IMR-90 (cell line): ENCODE results near the gene RUFY4. TPM values are rescaled to one million over a fixed set of nuclear protein-coding genes. Genes with fewer than 3 reads are reported as not detected.

Experiments used
- ATAC-seq: fragments of 200-7000 bp; cut with Tn5 transposase; 2 replicates; pipeline ENCODE4 v1.9.1; 2020; ENCODE audit warnings: low read depth, mild to moderate bottlenecking, moderate library complexity
- BruUV-seq: library from RNA; stranded (reverse); fragments of 400-500 nt; replicated peaks from 2 replicates; lab custom pipeline; 2021; lab: Mats Ljungman, UMichigan
- CTCF ChIA-PET: fragments of 300-600 bp; formaldehyde crosslinking; extraction: SDS; loops from one replicate; lab custom pipeline; 2021; ENCODE audit warnings: antibody characterized with exemption; lab: Yijun Ruan, JAX
- POLR2A ChIA-PET: fragments of 300-600 bp; sonication (Branson Sonifier 250); formaldehyde crosslinking; loops from one replicate; lab custom pipeline; 2022; ENCODE audit warnings: antibody characterized with exemption; ENCODE audit not compliant: unreplicated experiment; lab: Charles Lee
- DNase-seq: peaks from one replicate; pipeline ENCODE4 v3.0.0; 2013
- H2AFZ ChIP-seq: replicated peaks from 2 replicates; pipeline ENCODE3; 2013; ENCODE audit warnings: low read length, mild to moderate bottlenecking; ENCODE audit not compliant: poor library complexity
- H2AK5ac ChIP-seq: 2 replicates; pipeline ENCODE4 v1.6.1; 2013; ENCODE audit warnings: low read depth, low read length, inconsistent platforms
- H2AK9ac ChIP-seq: replicated peaks from 2 replicates; pipeline ENCODE3; 2013; ENCODE audit warnings: mild to moderate bottlenecking, low read depth, low read length, moderate library complexity; ENCODE audit not compliant: poor library complexity
- H2BK120ac ChIP-seq: 2 replicates; pipeline ENCODE4 v1.6.1; 2013; ENCODE audit warnings: low read depth, low read length, inconsistent platforms
- H2BK15ac ChIP-seq: 3 replicates; pipeline ENCODE4 v1.6.1; 2013; ENCODE audit warnings: low read depth, low read length, inconsistent platforms
- H2BK20ac ChIP-seq: 2 replicates; pipeline ENCODE4 v1.6.1; 2013; ENCODE audit warnings: low read depth, mild to moderate bottlenecking, inconsistent platforms, low read length, moderate library complexity
- H2BK5ac ChIP-seq: 2 replicates; pipeline ENCODE4 v1.6.1; 2013; ENCODE audit warnings: mild to moderate bottlenecking, low read depth, low read length, inconsistent platforms; ENCODE audit not compliant: poor library complexity, severe bottlenecking
- H3K14ac ChIP-seq: replicated peaks from 2 replicates; pipeline ENCODE4 v1.6.1; 2013; ENCODE audit warnings: low read depth, low read length, inconsistent platforms
- H3K18ac ChIP-seq: 2 replicates; pipeline ENCODE4 v1.6.1; 2013; ENCODE audit warnings: low read depth, low read length, control low read depth
- H3K23ac ChIP-seq: 2 replicates; pipeline ENCODE4 v1.6.1; 2013; ENCODE audit warnings: low read depth, low read length, inconsistent platforms
- H3K27ac ChIP-seq: 2 replicates; pipeline ENCODE4 v1.5.1; 2013; ENCODE audit warnings: mild to moderate bottlenecking, control low read depth, low read length; ENCODE audit not compliant: insufficient read depth
- H3K27me3 ChIP-seq: 2 replicates; pipeline ENCODE4 v1.6.1; 2013; ENCODE audit warnings: low read length; ENCODE audit not compliant: control insufficient read depth, insufficient read depth
- H3K36me3 ChIP-seq: 2 replicates; pipeline ENCODE4 v1.6.1; 2013; ENCODE audit warnings: low read length, mixed read lengths; ENCODE audit not compliant: control insufficient read depth, insufficient read depth
- H3K4ac ChIP-seq: 2 replicates; pipeline ENCODE4 v1.6.1; 2013; ENCODE audit warnings: low read depth, low read length, inconsistent platforms
- H3K4me1 ChIP-seq: 2 replicates; pipeline ENCODE4 v1.6.1; 2013; ENCODE audit warnings: low read length, mixed read lengths; ENCODE audit not compliant: control insufficient read depth, insufficient read depth
- H3K4me2 ChIP-seq: 2 replicates; pipeline ENCODE4 v1.6.1; 2013; ENCODE audit warnings: low read depth, mild to moderate bottlenecking, control low read depth, low read length, moderate library complexity
- H3K4me3 ChIP-seq: 2 replicates; pipeline ENCODE4 v1.5.1; 2013; ENCODE audit warnings: low read depth, mild to moderate bottlenecking, control low read depth, low read length, moderate library complexity; ENCODE audit not compliant: insufficient read depth
- H3K56ac ChIP-seq: 2 replicates; pipeline ENCODE4 v1.6.1; 2013; ENCODE audit warnings: low read length, inconsistent platforms; ENCODE audit not compliant: insufficient read depth; ENCODE audit errors: extremely low read depth
- H3K79me1 ChIP-seq, 2 experiments: 2 replicates each; pipeline ENCODE4 v1.6.1; 2013; ENCODE audit warnings: low read length in 2 of 2, inconsistent platforms in 1 of 2, low read depth in 1 of 2
- H3K9ac ChIP-seq: 2 replicates; pipeline ENCODE4 v1.6.1; 2013; ENCODE audit warnings: low read depth, low read length, control low read depth
- H3K9me1 ChIP-seq: 2 replicates; pipeline ENCODE4 v1.6.1; 2013; ENCODE audit warnings: low read length, inconsistent platforms; ENCODE audit not compliant: insufficient read depth
- H3K9me3 ChIP-seq: 2 replicates; pipeline ENCODE4 v1.6.1; 2013; ENCODE audit warnings: low read length; ENCODE audit not compliant: control insufficient read depth, insufficient read depth
- H4K20me1 ChIP-seq: 2 replicates; pipeline ENCODE4 v1.6.1; 2013; ENCODE audit warnings: low read length, inconsistent platforms; ENCODE audit not compliant: insufficient read depth
- H4K5ac ChIP-seq: 2 replicates; pipeline ENCODE4 v1.6.1; 2013; ENCODE audit warnings: mild to moderate bottlenecking, low read depth, low read length, control low read depth
- H4K8ac ChIP-seq, 2 experiments: 2 replicates each; pipeline ENCODE4 v1.6.1; 2013; ENCODE audit warnings: low read depth in 2 of 2, low read length in 2 of 2, control low read depth in 1 of 2, inconsistent platforms in 1 of 2
- H4K91ac ChIP-seq: 2 replicates; pipeline ENCODE4 v1.6.1; 2013; ENCODE audit warnings: low read depth, low read length, inconsistent platforms; ENCODE audit not compliant: insufficient read depth
- BHLHE40 ChIP-seq: fragments of 150-350 bp; IDR thresholded peaks from 2 replicates; pipeline ENCODE4 v1.6.1; 2016; ENCODE audit warnings: mild to moderate bottlenecking, low read depth, low read length
- CHD1 ChIP-seq: IDR thresholded peaks from 2 replicates; pipeline ENCODE4 v1.6.1; 2012; ENCODE audit warnings: low read depth, low read length, improper control_type of control experiment
- FOS ChIP-seq: fragments of 150-350 bp; IDR thresholded peaks from 2 replicates; pipeline ENCODE4 v1.6.1; 2016; ENCODE audit warnings: low read depth, low read length
- MAFK ChIP-seq: IDR thresholded peaks from 2 replicates; pipeline ENCODE4 v1.6.1; 2012; ENCODE audit warnings: low read depth, low read length, improper control_type of control experiment
- MXI1 ChIP-seq: IDR thresholded peaks from 2 replicates; pipeline ENCODE4 v1.6.1; 2012; ENCODE audit warnings: low read depth, mild to moderate bottlenecking, low read length, moderate library complexity, borderline replicate concordance
- NFE2L2 ChIP-seq: fragments of 150-350 bp; IDR thresholded peaks from 2 replicates; pipeline ENCODE4 v1.6.1; 2016; ENCODE audit warnings: low read depth, mild to moderate bottlenecking, low read length
- RAD21 ChIP-seq: IDR thresholded peaks from 2 replicates; pipeline ENCODE4 v1.6.1; 2012; ENCODE audit warnings: low read length, improper control_type of control experiment
- SMC3 ChIP-seq: fragments of 150-350 bp; IDR thresholded peaks from 2 replicates; pipeline ENCODE4 v1.6.1; 2016; ENCODE audit warnings: low read depth, mild to moderate bottlenecking, antibody characterized with exemption, low read length, moderate library complexity
- WGBS, 2 experiments: methylation state at CpG; one replicate each; pipeline versions ENCODE4 v1.1.5 to v1.1.7; 2013; ENCODE audit warnings: missing lambda C conversion rate in 2 of 2; ENCODE audit not compliant: insufficient read length in 1 of 2; ENCODE audit errors: extremely low coverage in 2 of 2; 5-methylcytosine and 5-hydroxymethylcytosine counted together
- dilution Hi-C: fragments of 300-500 bp; cut with HindIII; formaldehyde crosslinking; loops from one replicate; pipeline ENCODE4 v1.14.3; 2018; ENCODE audit warnings: low sequenced_read_pairs; ENCODE audit not compliant: unreplicated experiment
- in situ Hi-C: fragments of 300-500 bp; cut with MboI; formaldehyde crosslinking; loops from 3 replicates; pipeline ENCODE4 v1.14.3; 2019; ENCODE audit warnings: low sequenced_read_pairs, inconsistent platforms, mixed read lengths
- intact Hi-C: fragments of 100-400 bp; cut with micrococcal nuclease; formaldehyde crosslinking; loops from 2 replicates; pipeline ENCODE4 v1.10.0; 2022
- polyA plus RNA-seq, 3 experiments: library from polyadenylated mRNA; depleted of rRNA; stranded (reverse); fragments of >200 nt; gene quantifications; 2 replicates each; pipeline ENCODE4 v1.2.3, GENCODE V29; 2012; ENCODE audit warnings: low replicate concordance in 1 of 3
- total RNA-seq: library from RNA; depleted of rRNA; stranded (reverse); fragments of >200 nt; gene quantifications from 2 replicates; pipeline ENCODE4 v1.2.3, GENCODE V29; 2012
- TF ChIP-seq, protein P1 (sequence below): fragments of 150-350 bp; IDR thresholded peaks from 2 replicates; pipeline ENCODE4 v1.6.1; 2016; ENCODE audit warnings: low read depth, mild to moderate bottlenecking, low read length, moderate library complexity, borderline replicate concordance
- TF ChIP-seq, protein P2 (sequence below): fragments of 150-350 bp; IDR thresholded peaks from 2 replicates; pipeline ENCODE4 v1.6.1; 2017; ENCODE audit warnings: mild to moderate bottlenecking, antibody characterized with exemption, low read length, low read depth
- TF ChIP-seq, protein P3 (sequence below): conservative IDR thresholded peaks from 2 replicates; pipeline ENCODE4 v1.5.1; 2012; ENCODE audit warnings: mild to moderate bottlenecking, low read depth, low read length, improper control_type of control experiment

RUFY4 gene
- total and polyA plus RNA-seq, 2 of the 4 experiments (the other 2 are of a cell fraction) = not detected

DNA sequence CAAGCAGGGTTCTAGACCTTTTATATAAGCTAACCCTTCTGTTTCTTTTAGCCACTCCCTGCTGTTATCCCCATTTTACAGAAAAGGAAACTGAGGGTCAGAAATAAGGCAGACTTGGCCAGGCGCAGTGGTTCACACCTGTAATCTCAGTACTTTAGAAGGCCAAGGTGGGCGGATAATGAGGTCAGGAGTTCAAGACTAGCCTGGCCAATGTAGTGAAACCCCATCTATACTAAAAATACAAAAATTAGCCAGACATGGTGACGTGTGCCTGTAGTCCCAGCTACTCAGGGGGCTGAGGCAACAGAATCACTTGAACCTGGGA lies 14.3 kb downstream of the RUFY4 start:
- H4K20me1 ChIP-seq = no peaks in the 10 kb centered on the region

More for the DNA sequence above, 14.3 kb downstream of the RUFY4 start:
- Histone ChIP-seq H3K27me3 (peaks cover 13% of the 10 kb centered on the region), H2BK20ac (no peak overlapping the region), H3K36me3 (no peaks in the 10 kb centered on the region), H3K4me3 (no peak overlapping the region), H3K27ac (no peak overlapping the region), H3K9me1 (peaks cover 9% of the 10 kb centered on the region; the same call in 1 of the 2 replicates), H2BK5ac (no peak overlapping the region), H4K91ac (no peak overlapping the region), H3K23ac (no peak overlapping the region), H3K14ac (no peak overlapping the region), H3K9ac (no peak overlapping the region), H2BK120ac (no peak overlapping the region), H3K4me2 (no peak overlapping the region), H4K5ac (no peak overlapping the region), H3K18ac (no peak overlapping the region), H3K4ac (no peak overlapping the region), H2AFZ (no peak overlapping the region), H2AK9ac (no peak overlapping the region), H2BK15ac (no peak overlapping the region), H3K79me1 (no peaks in the 10 kb centered on the region), H3K56ac (no peak overlapping the region), H2AK5ac (no peak overlapping the region), H3K9me3 (peaks cover 7% of the 10 kb centered on the region), H3K4me1 (peaks cover 3% of the 10 kb centered on the region; the same call in 1 of the 2 replicates), H4K8ac (no peak overlapping the region)
- BruUV-seq = no TSS peak
- ChIA-PET POLR2A (no interaction called here), CTCF (no interaction called here)
- dilution Hi-C loops = no loop called here
- ATAC-seq (no peak), DNase-seq (no peak)
- TF ChIP-seq NFE2L2 = no peak
- no peak for TF ChIP-seq MAFK
- TF ChIP-seq SMC3 = no peak
- TF ChIP-seq, protein P1, sequence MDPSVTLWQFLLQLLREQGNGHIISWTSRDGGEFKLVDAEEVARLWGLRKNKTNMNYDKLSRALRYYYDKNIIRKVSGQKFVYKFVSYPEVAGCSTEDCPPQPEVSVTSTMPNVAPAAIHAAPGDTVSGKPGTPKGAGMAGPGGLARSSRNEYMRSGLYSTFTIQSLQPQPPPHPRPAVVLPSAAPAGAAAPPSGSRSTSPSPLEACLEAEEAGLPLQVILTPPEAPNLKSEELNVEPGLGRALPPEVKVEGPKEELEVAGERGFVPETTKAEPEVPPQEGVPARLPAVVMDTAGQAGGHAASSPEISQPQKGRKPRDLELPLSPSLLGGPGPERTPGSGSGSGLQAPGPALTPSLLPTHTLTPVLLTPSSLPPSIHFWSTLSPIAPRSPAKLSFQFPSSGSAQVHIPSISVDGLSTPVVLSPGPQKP = no peak
- TF ChIP-seq MXI1 = no peak
- TF ChIP-seq, protein P2, sequence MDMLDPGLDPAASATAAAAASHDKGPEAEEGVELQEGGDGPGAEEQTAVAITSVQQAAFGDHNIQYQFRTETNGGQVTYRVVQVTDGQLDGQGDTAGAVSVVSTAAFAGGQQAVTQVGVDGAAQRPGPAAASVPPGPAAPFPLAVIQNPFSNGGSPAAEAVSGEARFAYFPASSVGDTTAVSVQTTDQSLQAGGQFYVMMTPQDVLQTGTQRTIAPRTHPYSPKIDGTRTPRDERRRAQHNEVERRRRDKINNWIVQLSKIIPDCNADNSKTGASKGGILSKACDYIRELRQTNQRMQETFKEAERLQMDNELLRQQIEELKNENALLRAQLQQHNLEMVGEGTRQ = no peak
- TF ChIP-seq BHLHE40 = no peak
- TF ChIP-seq CHD1 = no peak
- TF ChIP-seq RAD21 = no peak
- no peak for TF ChIP-seq FOS
- TF ChIP-seq, protein P3, sequence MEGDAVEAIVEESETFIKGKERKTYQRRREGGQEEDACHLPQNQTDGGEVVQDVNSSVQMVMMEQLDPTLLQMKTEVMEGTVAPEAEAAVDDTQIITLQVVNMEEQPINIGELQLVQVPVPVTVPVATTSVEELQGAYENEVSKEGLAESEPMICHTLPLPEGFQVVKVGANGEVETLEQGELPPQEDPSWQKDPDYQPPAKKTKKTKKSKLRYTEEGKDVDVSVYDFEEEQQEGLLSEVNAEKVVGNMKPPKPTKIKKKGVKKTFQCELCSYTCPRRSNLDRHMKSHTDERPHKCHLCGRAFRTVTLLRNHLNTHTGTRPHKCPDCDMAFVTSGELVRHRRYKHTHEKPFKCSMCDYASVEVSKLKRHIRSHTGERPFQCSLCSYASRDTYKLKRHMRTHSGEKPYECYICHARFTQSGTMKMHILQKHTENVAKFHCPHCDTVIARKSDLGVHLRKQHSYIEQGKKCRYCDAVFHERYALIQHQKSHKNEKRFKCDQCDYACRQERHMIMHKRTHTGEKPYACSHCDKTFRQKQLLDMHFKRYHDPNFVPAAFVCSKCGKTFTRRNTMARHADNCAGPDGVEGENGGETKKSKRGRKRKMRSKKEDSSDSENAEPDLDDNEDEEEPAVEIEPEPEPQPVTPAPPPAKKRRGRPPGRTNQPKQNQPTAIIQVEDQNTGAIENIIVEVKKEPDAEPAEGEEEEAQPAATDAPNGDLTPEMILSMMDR = no peak
- intact Hi-C loops = no loop called here
- no CpG with 5 or more reads among the region's 3 CpGs for WGBS, 2 experiments
- in situ Hi-C loops = no loop called here
